Suppressor macrophage treated with lipopolysaccharide for 1 hour (primary cell): ENCODE measurements around the gene GADD45A.

Experiments used
- DNase-seq, 3 donors: peaks; one replicate each; pipeline ENCODE4 v3.0.0-alpha.2; 2020 to 2022

The GADD45A gene

GRCh38 chr1:67689267-67690017, 4.4 kb downstream of the GADD45A start:
- peak; percentile 9 to 51 (median 44) for DNase-seq

- peak in 2 of 3 donors; percentile 32 to 34 for DNase-seq
These were observed 5.0 kb downstream of the GADD45A start for GRCh38 chr1:67690018-67690363.

GRCh38 chr1:67690411-67690810, 5.4 kb downstream of the GADD45A start:
- peak in 2 of 3 donors; percentile 30 to 31 for DNase-seq

GRCh38 chr1:67691712-67692111, 6.7 kb downstream of the GADD45A start:
- no peak for DNase-seq

- DNase-seq, result no peak
These were observed 11.0 kb downstream of the GADD45A start for GRCh38 chr1:67695963-67696362.

GRCh38 chr1:67696708-67697107, 11.7 kb downstream of the GADD45A start:
- DNase-seq, result peak in 1 of 3 donors; percentile 32

GRCh38 chr1:67700220-67700619, 15.2 kb downstream of the GADD45A start:
- no peak for DNase-seq

GRCh38 chr1:67700692-67701410, 15.8 kb downstream of the GADD45A start:
- no peak for DNase-seq

- DNase-seq, result no peak
These were observed 16.9 kb downstream of the GADD45A start for GRCh38 chr1:67701876-67702275.

GRCh38 chr1:67704351-67704750, 19.4 kb downstream of the GADD45A start:
- no peak for DNase-seq

- DNase-seq, result no peak
These were observed 20.9 kb downstream of the GADD45A start for GRCh38 chr1:67705735-67706453.

GRCh38 chr1:67708606-67709005, 23.6 kb downstream of the GADD45A start:
- DNase-seq, result no peak

GRCh38 chr1:67710417-67710816, 25.4 kb downstream of the GADD45A start:
- no peak for DNase-seq

GRCh38 chr1:67711158-67711854, 26.3 kb downstream of the GADD45A start:
- DNase-seq, result no peak

- DNase-seq, result no peak
These were observed 26.8 kb downstream of the GADD45A start for GRCh38 chr1:67711855-67712212.

- no peak for DNase-seq
These were observed 28.3 kb downstream of the GADD45A start for GRCh38 chr1:67713057-67713846.

- DNase-seq, result no peak
These were observed 30.8 kb downstream of the GADD45A start for GRCh38 chr1:67715819-67716218.

- no peak for DNase-seq
These were observed 31.8 kb downstream of the GADD45A start for GRCh38 chr1:67716800-67717199.

- no peak for DNase-seq
These were observed 32.9 kb downstream of the GADD45A start for GRCh38 chr1:67717876-67718275.

- DNase-seq, result no peak
These were observed 34.6 kb downstream of the GADD45A start for GRCh38 chr1:67719329-67720196.

- DNase-seq, result no peak
These were observed 36.1 kb downstream of the GADD45A start for GRCh38 chr1:67721112-67721511.
